GM10266 (cell line): ENCODE data around the gene OXTR.

ENCODE experiments used
- DNase-seq: peaks from one replicate; pipeline ENCODE4 v3.0.0; 2012; ENCODE audit errors: extremely low spot score
- TF ChIP-seq, protein P1 (sequence below): IDR thresholded peaks from 2 replicates; pipeline ENCODE4 v1.5.1; 2012; ENCODE audit warnings: mild to moderate bottlenecking, low read depth; ENCODE audit not compliant: control insufficient read depth, insufficient read depth; ENCODE audit errors: missing control alignments

The OXTR gene

GRCh38 chr3:8768364-8769087 lies 887 bp downstream of the OXTR start:
- DNase-seq: peak; percentile 81
- TF ChIP-seq, protein P1, sequence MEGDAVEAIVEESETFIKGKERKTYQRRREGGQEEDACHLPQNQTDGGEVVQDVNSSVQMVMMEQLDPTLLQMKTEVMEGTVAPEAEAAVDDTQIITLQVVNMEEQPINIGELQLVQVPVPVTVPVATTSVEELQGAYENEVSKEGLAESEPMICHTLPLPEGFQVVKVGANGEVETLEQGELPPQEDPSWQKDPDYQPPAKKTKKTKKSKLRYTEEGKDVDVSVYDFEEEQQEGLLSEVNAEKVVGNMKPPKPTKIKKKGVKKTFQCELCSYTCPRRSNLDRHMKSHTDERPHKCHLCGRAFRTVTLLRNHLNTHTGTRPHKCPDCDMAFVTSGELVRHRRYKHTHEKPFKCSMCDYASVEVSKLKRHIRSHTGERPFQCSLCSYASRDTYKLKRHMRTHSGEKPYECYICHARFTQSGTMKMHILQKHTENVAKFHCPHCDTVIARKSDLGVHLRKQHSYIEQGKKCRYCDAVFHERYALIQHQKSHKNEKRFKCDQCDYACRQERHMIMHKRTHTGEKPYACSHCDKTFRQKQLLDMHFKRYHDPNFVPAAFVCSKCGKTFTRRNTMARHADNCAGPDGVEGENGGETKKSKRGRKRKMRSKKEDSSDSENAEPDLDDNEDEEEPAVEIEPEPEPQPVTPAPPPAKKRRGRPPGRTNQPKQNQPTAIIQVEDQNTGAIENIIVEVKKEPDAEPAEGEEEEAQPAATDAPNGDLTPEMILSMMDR: no peak

GRCh38 chr3:8767667-8768363 lies 1.6 kb downstream of the OXTR start:
- TF ChIP-seq, protein P1: peak; percentile 52
- peak; percentile 81 for DNase-seq

DNA sequence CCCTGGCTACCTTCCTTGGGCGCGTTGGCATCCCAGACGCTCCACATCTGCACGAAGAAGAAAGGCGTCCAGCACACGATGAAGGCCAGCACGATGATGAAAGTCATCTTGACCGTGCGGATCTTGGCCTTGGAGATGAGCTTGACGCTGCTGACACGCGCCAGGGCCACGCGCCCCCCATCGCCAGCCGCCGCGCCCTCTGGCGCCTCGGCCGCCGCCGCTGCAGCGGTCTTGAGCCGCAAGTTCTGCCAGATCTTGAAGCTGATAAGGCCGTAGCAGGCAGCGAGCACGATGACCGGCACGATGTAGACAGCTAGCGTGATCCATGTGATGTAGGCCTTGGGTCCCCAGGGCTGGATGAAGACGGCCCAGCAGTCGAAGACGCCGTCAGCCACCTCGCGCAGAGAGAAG lies 2.2 kb downstream of the OXTR start:
- TF ChIP-seq, protein P1: peak; percentile 0
- no peak for DNase-seq

- no peak for DNase-seq
- TF ChIP-seq, protein P1: no peak
These were observed 3.3 kb downstream of the OXTR start for GRCh38 chr3:8766148-8766547.

DNA sequence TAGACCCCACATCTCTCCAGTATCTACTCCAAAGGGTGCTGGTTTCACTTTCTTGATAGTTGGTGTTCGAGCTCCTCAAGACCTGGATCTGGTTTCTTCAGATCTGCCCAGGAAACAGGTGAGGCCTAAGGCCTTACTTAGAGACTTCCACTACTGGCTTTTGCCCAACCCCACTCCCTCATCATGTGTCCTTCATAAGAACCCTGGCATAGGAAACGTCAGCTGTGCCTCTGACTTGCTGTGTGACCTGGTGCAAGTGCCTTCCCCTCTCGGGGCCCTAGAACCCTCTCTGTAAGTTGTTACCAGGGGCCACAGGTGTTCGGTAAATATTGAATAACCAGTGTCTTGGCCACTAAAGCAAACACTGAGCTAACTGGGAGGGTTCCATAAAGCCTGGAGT lies 3.9 kb downstream of the OXTR start:
- TF ChIP-seq, protein P1: no peak
- no peak for DNase-seq

- no peak for DNase-seq
These were observed 4.9 kb downstream of the OXTR start for GRCh38 chr3:8764528-8764927.

More at GRCh38 chr3:8764528-8764927, 4.9 kb downstream of the OXTR start:
- TF ChIP-seq, protein P1: no peak
